G401.6 (cell line): Measurements from ENCODE around the gene CENPP.
A peak's percentile ranks its signal among the peaks of the same experiment; 100 is the strongest.

ENCODE experiments used
- FAIRE-seq: peaks from 2 replicates; lab custom pipeline; 2012; peaks lifted over from hg19 to GRCh38; lab: Jason Lieb, UNC

The CENPP gene

DNA sequence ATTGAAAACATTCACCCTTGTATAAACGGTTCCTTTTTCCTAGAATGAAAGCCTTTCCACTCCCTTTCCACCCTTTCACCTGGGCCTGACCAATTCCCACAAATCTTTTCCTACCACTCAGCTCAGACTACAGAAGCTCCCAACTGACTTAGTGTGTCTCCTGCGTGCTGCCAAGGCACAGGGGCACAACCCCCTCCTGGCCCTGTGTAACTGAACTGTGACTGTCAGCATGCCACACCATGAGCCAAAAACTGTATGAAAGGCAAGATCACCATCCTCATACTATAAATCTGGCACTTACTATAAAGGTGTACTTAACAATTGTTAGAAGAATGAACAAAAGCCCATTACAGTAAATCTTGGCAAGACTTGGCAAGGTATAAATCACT, 12.1 kb upstream of the CENPP start:
- no peak for FAIRE-seq

DNA sequence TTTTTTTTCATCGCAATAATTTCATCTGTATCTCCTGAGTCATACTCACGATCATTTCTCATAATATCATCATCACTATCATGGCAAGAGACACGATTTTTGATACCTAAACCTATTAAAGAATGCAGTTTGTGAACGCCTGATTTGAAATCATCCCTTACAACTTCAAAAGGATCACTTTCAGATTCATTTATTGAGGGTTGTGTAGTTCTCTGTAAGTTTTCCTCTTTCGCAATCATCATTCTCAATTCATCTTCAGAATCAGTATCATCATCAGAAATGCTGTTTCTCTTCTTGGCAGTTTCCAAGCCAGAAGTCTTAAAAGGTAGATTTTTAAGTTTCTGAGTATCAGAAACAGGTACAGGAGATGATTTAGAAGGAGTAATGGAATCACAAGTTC, 10.3 kb upstream of the CENPP start:
- no peak for FAIRE-seq

DNA sequence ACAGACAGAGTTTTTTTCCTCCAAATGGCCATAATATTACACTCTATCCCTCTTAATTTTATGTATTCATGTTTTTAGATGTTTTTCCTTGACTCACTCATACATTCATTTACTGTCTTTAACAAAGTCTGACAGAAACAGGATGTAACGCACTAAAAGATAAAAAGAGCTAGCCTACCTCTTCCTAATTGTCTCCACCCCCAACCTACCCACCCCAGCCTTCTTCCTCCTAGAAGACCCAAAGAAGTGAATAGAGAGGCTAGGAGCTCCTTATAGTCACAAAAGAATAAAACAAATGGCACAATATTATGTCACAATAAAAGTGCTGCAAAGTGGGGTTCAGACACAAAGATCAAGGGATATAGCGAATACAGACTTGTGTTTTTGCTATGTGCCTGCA, 1.3 kb upstream of the CENPP start:
- no peak for FAIRE-seq

DNA sequence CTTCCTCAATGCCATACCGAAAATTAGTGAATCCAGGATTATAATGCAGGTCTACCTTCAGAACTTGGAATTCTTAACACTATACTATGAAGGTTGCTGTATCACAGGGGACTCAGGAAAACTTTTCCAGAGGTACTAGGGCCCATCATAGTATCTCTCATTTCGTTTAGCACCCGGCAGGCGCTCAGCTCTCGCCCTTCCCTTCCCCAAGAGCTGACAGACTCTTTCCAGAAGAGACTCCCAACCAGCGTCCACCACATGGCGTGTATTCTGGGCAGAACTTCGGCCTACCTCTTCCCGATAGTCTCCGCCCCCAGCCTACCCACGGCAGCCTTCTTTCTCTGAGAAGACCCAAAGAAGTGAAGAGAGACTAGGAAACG, 874 bp upstream of the CENPP start:
- FAIRE-seq: no peak

DNA sequence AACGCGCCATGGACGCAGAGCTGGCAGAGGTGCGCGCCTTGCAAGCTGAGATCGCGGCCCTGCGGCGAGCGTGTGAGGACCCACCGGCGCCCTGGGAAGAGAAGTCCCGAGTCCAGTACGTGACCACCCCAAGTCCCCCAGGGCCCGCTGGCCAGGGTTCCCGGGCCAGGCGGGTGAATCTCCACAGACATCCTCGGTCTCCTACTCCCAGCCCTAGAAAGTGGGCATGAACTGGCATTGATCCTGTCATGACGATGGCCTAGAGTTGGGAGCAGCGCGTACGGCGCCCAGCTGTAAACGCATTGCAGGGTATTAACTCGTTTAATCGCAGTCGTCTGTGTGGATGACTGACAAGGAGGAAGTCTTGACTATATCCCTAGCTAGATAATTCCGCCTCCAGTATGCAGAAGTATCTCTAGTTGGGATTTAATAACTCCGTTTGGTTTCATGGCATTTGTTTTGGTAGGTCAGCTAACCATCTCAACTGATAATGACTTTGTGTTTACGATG, 293 bp downstream of the CENPP start:
- no peak for FAIRE-seq

DNA sequence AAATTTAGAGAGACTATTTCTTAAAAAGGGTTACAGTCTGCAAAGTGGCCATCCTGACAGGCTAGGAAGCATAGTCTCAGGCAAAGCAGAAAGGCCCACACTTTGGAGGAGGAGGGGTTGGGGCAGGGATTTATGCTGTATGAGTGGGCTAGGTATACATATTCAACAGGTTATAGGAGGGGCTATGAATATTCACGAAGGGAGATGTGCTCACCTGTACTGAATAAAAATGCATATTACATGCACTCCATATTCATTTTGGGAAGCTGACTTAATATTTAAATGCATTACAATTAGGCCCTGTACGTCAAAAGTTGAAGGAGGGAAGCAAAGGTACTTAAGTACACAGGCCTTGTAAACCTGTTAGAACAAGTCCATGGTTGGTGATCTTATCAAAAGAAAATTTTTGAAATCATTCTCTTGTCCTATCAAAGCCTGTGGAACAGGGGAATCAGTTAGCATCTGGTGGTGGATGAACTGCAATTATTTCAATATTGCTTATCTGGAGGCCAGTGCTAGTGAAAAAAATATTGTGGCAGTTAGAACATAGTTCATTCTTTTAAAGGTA, 1.6 kb downstream of the CENPP start:
- FAIRE-seq: no peak

DNA sequence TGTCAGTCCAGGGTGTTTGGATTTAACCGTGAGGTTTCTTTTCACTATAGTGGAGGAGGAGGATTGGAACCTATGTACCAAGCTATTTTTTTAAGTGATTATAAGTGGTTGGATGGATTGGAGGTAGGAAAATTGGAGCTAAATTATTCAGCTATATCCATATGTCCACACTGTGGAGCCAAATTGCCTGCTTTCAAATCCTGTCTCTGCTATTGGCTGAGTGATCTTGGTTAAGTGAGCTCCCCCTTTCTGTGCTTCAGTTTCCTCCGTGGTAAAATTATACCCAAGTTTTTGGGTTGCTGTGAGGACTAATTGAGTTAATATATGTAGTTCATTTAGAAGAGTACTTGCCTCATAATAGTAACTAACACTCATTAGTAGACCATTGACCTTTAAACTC, 2.5 kb downstream of the CENPP start:
- no peak for FAIRE-seq

DNA sequence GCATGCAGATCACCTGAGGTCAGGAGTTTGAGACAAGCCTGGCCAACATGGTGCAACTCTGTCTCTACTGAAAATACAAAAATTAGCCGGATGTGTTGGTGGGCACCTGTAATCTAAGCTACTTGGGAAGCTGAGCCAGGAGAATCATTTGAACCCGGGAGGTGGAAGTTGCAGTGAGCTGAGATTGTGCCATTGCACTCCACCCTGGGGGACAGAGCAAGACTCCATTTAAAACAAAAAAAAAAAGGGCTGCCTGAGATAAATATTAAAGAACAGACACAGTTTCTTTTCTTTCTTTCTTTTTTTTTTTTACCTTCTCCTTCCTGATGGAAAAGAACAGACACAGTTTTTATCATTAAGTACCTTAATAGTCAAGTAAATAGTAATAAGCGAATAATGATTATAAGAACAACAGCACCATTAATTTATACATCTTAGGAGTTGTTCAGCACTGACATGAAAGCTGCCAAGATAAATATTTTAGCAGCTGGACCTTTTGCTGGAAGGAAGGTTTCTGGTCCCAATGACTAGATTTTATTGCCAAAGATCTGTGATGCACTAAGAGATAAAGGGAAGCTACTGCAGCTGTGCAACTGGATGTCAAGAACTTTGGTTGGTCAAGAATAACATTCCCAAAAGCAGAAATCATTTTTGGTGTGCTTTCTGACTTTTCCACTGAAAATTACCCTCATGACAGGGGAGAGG, 7.0 kb downstream of the CENPP start:
- no peak for FAIRE-seq

DNA sequence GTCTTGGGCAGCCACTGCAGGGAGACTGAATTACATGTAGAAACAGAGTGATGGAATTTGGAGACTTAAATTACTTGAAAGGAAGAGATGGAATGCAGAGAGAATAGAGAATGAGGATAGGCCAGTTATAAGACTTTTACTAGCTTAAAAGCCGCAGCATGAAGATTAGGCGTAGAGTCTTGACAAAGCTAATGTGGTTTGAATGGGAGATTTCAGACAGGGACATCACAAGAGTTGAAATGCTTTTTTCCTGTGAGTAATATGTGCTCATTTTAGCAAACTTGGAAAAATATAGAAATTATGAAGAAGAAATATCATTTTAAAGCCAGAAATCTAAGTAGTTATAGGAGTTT, 7.5 kb downstream of the CENPP start:
- FAIRE-seq: no peak

DNA sequence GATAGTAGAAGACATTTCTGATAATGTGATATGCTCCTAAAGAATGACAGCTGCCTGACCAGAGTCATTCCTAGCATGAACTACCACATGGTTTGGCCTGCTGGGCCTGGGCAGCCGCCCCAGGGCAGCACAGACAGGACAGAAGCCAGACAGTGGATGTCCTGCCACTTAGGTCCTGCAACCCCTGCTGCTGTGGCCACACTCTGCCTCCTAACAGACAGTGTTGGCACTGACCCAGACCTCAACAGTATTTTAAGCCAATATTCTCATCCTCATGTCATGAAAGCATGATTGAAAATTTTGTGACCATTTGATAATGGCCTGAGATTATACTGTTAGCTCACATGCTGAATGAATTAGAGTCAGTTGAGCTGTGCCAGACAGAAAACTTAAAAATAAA, 15.8 kb downstream of the CENPP start:
- FAIRE-seq: no peak

DNA sequence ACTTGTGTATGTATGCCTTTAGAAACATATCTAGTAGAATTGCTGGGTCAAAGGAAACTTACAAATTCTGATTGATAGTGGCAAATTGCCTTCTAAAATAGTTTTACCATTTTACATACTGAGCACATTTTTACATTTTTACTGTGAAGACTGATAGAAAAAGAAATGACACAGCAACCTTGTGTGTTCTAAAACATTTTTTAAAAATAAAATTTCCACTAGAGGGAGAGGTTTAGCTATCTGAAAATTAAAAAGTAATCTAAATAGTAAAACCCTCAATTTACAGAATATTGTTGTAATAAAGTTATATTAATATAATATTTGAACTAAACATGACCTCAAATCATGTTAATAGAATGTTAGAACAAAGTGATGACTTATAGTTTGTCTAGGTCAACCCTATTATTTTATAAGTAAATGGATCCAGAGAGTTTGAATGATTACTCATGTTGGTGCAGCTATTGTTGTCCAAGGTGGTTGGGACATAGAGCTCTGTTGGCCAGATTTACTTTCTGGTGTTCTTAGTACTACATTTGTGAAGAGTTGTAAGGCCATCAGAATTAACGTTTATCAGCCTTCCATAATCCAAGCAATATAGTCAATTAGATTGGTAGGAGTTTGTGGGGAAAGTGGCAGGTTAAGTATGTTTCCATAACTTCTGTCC, 17.2 kb downstream of the CENPP start:
- FAIRE-seq: peak; percentile 33

DNA sequence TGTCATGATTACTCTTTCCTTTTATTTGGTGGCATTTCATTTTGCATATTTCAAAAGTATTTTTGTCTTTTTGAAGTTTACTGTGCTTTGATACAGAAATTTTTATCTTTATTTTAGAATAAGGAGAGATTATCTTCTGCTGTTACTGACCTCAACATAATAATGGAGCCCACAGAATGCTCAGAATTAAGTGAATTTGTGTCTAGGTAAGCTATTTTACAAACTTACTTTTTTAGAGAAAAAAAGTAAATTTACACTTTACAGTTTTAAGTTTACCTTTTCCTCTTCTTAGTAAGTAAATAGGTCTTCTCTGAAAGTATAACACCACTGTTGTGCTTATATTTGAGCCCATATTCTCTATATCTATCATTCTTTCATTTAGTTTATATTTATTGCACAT, 19.8 kb downstream of the CENPP start:
- no peak for FAIRE-seq

DNA sequence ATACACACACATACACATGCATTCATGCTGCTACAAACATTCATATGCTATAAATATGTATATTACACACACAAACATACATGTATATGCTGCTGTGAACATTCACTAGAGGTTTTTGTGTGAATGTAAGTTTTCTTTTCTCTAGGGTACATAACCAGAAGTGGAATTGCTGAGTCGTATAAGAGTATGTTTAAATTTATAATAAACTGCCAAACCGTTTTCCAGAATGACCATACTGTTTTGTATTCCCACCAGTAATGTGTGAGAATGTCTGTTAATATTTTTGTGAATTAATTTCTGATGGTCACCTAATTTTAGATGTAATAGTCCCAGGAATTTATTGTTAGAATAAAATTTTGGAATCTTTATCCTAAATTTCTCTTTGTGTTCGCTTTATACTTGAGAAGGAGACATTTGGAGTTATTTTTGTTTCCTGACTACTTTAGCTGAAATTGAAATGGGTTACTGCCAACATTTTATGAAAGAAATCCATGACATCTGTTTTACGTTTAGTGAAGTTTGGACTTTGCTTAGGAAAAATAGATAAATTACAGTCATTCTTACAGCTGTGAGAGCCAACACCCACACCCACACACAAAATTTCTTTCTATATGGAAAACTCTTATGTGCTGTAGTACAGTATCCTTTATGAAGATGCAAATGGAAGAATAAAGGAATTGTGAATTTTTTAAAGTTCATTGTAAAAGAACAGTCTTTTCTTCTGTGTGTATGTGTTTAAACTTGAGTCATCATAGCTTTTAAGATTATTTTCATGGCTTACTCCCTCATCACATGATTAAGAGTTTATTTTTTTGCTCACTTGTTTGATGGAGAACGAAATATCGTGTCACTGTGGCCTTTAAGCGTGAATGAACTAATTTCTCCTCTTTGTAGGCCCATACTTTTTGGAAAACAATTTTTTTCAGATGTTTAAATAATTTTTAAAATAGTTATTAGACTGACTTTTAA, 24.3 kb downstream of the CENPP start:
- no peak for FAIRE-seq

DNA sequence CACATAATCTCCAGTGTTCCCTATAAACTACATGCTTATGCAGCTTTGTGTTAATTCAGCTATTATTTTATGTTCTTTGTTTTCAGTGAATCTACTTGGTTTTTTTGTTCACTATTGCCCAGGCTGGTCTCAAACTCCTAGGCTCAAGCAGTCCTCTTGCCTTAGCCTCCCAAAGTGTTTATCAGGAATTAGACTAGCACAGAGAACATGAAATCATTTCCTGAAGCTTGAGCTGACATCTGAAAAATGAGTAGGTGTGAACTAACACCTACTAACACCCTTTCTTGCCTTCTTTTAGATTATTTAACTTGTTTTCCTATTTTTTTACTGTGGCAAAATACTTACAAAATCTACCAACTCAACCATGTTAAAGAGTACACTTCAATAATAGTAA, 25.0 kb downstream of the CENPP start:
- FAIRE-seq: no peak

DNA sequence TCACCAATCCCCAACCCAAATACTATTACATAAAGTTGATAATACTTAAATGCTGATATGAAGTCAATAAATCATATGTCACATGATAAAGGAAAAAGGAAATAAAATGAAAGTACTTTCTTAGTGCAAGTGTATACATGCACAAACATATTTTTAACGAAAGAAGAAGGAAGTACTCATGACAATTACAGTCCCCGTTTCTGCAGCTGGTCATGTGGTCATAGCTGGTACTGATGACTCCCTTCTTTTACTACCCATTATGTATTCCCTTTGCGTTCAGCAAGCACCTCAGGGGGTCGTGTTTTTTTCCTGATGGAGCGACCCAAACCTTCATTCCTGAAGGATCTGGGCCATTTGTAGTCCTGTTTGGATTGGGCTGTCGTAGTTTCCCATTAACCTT, 27.3 kb downstream of the CENPP start:
- no peak for FAIRE-seq

DNA sequence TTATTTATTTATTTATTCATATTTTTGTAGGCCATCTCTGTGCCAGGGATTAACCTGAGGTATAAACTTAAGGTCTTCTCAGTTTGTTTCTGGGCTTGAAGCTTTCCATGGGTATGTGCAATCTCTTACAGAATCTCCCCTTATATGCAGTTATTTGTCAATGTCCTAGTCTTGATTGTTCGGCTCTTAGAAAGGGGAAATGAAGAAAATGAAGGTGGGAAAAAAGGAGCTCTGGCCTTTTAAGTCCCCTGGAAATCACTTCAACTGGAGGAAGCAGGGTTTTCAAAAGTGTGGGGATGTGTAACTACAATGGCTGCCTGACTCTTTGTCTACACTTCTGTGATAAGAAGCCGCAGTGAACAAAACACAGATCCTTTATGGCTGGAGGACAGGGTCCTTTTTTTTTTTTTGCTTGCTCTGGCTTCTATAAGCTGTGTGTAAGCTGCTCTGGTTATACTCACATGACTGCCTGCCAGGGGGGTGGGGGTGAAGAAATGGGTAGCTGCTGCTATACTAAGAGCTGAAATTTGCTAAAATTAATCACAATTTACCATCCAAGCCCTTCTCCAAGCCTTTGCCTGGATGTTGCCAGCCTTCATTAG, 33.7 kb downstream of the CENPP start:
- FAIRE-seq: no peak

DNA sequence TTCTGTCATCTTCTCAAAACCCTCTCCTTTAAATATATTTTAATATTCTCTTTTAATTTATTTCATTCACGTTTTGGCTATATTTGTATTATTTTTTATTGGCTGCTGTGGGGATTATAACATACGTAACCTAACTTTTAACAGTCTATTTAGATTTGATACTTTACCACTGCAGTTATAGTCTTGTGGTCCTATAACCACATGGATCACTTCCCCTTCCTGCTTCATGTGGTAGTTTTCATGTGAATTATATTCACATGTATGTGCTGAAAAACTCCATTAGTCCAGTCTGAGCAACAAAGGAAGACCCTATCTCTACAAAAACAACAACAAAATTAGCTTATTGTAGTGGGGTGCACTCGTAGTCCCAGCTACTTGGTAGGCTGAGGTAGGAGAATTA, 34.3 kb downstream of the CENPP start:
- FAIRE-seq: no peak

DNA sequence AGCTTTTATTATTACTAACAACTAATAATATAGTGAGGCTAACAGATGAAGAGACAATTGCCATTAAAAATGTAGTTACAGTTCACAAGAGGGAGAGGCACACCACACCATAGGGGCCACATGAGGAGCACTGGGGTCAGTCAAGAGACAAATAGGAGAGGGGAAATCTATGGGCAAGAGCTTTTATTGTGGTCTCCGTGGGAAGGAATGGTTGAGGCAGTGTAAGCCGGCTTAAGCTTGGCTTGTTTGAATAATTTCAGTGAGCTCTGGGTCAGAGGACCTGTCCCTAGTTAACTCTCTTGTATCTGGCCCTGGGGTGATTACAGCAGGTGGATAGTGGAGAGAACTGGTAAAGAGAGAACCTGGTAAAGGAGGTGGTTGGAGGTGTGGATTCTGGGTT, 43.3 kb downstream of the CENPP start:
- no peak for FAIRE-seq

DNA sequence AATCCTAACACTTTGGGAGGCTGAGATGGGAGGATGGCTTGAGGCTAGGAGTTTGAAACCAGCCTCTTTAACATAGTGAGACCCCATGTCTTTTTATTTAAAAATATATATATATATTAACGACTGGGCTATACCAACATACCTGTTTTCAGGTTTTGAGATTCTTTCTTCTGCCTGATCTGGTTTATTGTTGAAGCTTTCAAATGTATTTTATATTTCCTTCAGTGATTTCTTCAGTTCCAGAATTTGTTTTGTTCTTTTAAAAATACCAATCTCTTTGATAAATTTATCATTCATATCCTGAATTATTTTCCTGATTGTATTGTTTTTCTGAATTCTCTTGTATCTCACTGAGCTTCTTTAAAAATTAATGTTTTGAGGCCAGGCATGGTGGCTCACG, 47.4 kb downstream of the CENPP start:
- peak; percentile 25 for FAIRE-seq

DNA sequence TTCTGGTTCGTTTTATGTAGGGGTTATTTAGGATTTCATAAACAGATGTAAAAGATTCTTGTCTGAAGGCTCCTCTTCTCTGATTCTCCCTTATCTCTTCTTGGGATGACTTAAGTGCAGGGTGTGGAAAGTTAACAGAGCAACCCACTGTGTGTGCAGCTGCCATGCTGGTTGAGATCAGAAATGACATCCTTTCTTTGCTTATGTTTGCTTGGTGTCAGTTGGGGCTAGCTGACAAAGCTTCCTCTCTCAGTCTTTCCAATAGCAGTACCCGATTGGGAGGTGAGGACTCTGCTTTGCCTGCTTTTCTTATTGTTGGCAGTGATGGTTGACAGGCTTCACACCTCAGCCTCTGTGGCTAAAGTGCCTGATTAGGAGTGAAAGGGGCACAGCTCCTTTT, 52.1 kb downstream of the CENPP start:
- no peak for FAIRE-seq

DNA sequence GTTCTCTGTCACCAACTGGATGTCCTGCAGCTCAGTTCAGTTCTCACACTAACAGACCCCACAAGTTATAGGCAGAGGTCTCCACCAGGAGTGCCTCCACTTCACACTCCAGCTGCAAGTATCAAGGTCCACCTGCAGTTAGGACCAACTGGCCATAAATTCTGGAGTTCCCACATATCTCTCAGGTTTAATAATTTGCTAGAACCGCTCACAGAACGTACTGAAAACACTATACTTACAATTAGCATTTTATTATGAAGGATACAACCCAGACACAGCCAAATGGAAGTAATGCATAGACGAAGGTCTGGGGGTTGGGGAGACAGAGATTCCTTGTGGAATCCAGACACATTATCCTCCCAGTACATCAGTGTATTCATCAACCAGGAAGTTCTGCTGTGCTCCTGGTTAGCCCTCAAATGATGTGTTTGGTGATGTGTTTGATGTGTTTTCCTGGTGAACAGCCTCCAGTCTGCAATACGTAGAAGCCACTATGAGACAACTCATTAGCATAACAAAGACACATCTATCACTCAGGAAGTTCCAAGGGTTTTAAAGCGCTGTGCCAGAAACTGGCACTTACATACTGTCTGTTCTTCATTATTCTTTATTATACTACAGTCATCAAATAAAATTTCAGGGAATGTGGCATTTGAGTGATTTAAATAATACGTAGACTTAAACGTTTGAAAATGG, 53.3 kb downstream of the CENPP start:
- FAIRE-seq: no peak

DNA sequence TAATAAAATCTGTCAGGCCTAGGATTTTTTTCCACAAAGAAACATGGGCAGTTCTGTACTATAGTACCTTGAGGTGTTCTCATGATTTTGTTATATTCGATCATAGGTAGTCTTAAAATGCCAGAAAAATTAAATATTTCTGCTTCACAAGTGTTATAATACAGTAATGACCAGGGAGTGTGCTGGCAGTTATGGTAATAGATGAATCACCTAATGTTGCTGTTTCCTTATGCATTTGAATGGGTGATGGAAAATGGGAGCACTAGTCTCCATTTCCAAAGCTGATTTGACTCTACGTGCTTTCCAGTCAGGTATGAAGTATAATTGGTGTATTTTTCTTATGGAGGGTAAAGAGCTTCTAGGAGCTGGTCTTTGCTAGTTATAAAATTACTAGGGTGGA, 54.9 kb downstream of the CENPP start:
- FAIRE-seq: no peak
